Astrocyte of the spinal cord (primary cell): ENCODE results near the gene TENM3.
A peak's percentile ranks its signal among the peaks of the same experiment; 100 is the strongest.

Experiments
- DNase-seq: peaks from one replicate; pipeline ENCODE4 v3.0.0; 2011; ENCODE audit warnings: low read depth, low spot score
- H3K4me3 ChIP-seq: 2 replicates; pipeline ENCODE4 v1.5.1; 2011; ENCODE audit warnings: low read depth, mild to moderate bottlenecking, low read length, moderate library complexity
- in situ Hi-C: cut with HindIII; loops from 2 replicates; pipeline ENCODE4 v1.10.0; 2017; ENCODE audit warnings: low sequenced_read_pairs
- TF ChIP-seq, protein P1 (sequence below): IDR thresholded peaks from 2 replicates; pipeline ENCODE4 v1.5.1; 2012; ENCODE audit warnings: low read depth, mild to moderate bottlenecking, low read length, inconsistent platforms

The TENM3 gene

DNA sequence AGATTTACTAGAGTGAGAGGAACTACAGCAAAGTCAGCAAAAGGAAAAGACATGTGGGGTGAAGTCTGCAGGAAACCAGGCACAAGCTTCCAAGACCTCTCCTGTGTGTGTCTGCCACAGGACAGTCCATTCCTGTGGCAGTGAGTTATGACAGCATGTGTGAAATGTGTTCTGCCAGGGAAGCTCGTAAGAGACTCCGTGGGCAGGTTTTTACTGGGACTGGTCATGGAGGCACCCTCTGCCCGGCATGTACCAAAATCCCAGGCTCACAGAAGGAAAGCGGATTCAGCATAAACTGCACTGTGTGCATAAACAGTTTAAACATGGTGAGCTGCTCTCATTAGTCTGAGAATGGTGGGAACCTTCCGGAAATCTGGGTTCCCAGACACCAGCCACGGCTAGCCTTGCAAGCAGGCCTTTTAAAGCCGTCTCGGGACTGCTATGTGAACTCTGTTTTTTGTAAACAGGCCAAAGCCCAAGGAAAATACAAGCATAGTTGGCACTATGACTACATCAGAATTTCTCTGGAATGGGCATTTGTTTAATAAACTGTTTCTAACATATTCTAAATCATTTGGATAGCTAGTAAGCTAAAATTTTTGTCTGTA, 288.5 kb downstream of the TENM3 start:
- no peak overlapping the region for H3K4me3 ChIP-seq
- TF ChIP-seq, protein P1, sequence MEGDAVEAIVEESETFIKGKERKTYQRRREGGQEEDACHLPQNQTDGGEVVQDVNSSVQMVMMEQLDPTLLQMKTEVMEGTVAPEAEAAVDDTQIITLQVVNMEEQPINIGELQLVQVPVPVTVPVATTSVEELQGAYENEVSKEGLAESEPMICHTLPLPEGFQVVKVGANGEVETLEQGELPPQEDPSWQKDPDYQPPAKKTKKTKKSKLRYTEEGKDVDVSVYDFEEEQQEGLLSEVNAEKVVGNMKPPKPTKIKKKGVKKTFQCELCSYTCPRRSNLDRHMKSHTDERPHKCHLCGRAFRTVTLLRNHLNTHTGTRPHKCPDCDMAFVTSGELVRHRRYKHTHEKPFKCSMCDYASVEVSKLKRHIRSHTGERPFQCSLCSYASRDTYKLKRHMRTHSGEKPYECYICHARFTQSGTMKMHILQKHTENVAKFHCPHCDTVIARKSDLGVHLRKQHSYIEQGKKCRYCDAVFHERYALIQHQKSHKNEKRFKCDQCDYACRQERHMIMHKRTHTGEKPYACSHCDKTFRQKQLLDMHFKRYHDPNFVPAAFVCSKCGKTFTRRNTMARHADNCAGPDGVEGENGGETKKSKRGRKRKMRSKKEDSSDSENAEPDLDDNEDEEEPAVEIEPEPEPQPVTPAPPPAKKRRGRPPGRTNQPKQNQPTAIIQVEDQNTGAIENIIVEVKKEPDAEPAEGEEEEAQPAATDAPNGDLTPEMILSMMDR, result no peak
- DNase-seq, result no peak
- in situ Hi-C loops, result no loop called here

- H3K4me3 ChIP-seq, result no peak overlapping the region
- in situ Hi-C loops, result no loop called here
- DNase-seq, result no peak
- TF ChIP-seq, protein P1, result no peak
Measured at GRCh38 chr4:182532441-182532840, 289.2 kb downstream of the TENM3 start.

GRCh38 chr4:182533964-182534363, 290.8 kb downstream of the TENM3 start:
- in situ Hi-C loops, result no loop called here
- DNase-seq, result peak; percentile 28
- TF ChIP-seq, protein P1, result no peak
- H3K4me3 ChIP-seq, result no peak overlapping the region

DNA sequence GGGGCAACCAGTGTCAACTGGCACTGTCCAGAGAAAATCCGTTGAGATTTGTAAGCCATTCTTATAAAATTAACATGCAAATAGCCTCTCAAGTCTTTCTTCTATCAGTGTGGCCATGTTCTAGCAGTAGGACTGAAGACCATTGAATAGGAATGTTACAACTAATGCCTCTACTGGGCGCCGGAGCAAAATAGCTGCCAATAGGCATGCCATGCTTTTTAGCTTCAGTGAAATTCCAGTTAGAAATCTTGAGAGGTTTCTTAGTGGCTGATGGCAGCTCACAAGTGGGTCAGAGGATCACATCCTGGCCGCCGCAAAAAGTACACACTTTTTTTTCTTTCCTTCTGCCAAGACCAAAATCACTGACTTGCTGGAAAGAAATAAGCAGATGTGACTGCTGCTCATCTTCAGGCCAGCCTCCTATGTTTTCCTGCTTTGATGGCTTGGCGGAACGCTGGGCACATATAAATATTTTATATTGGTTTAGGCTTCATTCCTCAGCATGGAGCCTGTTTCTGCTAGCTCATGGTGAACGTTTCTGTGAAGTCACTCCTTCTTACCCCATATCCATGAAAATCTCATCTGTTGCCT, 293.1 kb downstream of the TENM3 start:
- in situ Hi-C loops, result no loop called here
- no peak overlapping the region for H3K4me3 ChIP-seq
- DNase-seq, result peak; percentile 28
- TF ChIP-seq, protein P1, result no peak

- in situ Hi-C loops, result no loop called here
- DNase-seq, result no peak
- TF ChIP-seq, protein P1, result no peak
- H3K4me3 ChIP-seq, result no peak overlapping the region
Measured at GRCh38 chr4:182537031-182537795, 294.0 kb downstream of the TENM3 start.

GRCh38 chr4:182538031-182538430, 294.8 kb downstream of the TENM3 start:
- no peak for DNase-seq
- in situ Hi-C loops, result no loop called here
- TF ChIP-seq, protein P1, result no peak
- H3K4me3 ChIP-seq, result no peak overlapping the region
